HG03103 (cell line): ENCODE data around the gene PRR35.
"Not testable (repeated sequence)": the region's sequence is repeated elsewhere in the genome, so short reads cannot be mapped to it uniquely, and the experiment has no call there.

Experiments
- ATAC-seq: cut with Tn5 transposase; IDR thresholded peaks from one replicate; pipeline ENCODE4 v1.9.1; 2021; ENCODE audit warnings: low read depth; ENCODE audit not compliant: unreplicated experiment

The PRR35 gene

GRCh38 chr16:591892-592517 lies 31.8 kb downstream of the PRR35 start:
- ATAC-seq = no peak

GRCh38 chr16:592518-593306 lies 32.5 kb downstream of the PRR35 start:
- no peak for ATAC-seq

GRCh38 chr16:593406-593805 lies 33.2 kb downstream of the PRR35 start:
- ATAC-seq = no peak

- ATAC-seq = no peak
Observed at GRCh38 chr16:593807-594206, 33.6 kb downstream of the PRR35 start.

- ATAC-seq = no peak
Observed at GRCh38 chr16:595094-595528, 34.9 kb downstream of the PRR35 start.

- ATAC-seq = no peak
Observed at GRCh38 chr16:595942-596735, 35.9 kb downstream of the PRR35 start.

GRCh38 chr16:596736-597060 lies 36.5 kb downstream of the PRR35 start:
- ATAC-seq = no peak

GRCh38 chr16:597655-598054 lies 37.5 kb downstream of the PRR35 start:
- ATAC-seq = not testable (repeated sequence)

- no peak for ATAC-seq
Observed at GRCh38 chr16:598823-599739, 38.9 kb downstream of the PRR35 start.

GRCh38 chr16:600781-601180 lies 40.6 kb downstream of the PRR35 start:
- ATAC-seq = no peak

GRCh38 chr16:603933-604332 lies 43.7 kb downstream of the PRR35 start:
- ATAC-seq = no peak

GRCh38 chr16:606656-607307 lies 46.6 kb downstream of the PRR35 start:
- ATAC-seq = no peak

- no peak for ATAC-seq
Observed at GRCh38 chr16:608019-608418, 47.8 kb downstream of the PRR35 start.

GRCh38 chr16:609316-609715 lies 49.1 kb downstream of the PRR35 start:
- no peak for ATAC-seq

- ATAC-seq = no peak
Observed at GRCh38 chr16:609984-610383, 49.8 kb downstream of the PRR35 start.

- ATAC-seq = no peak
Observed at GRCh38 chr16:610513-611381, 50.6 kb downstream of the PRR35 start.

- ATAC-seq = no peak
Observed at GRCh38 chr16:615122-615521, 54.9 kb downstream of the PRR35 start.
